HepG2 (cell line): ENCODE data around the gene RAB3D. TPM values are rescaled to one million over a fixed set of nuclear protein-coding genes. Genes with fewer than 3 reads are reported as not detected.
"Not testable (repeated sequence)": the region's sequence is repeated elsewhere in the genome, so short reads cannot be mapped to it uniquely, and the experiment has no call there.

ENCODE experiments used
- ATAC-seq: fragments of 200-7000 bp; cut with Tn5 transposase; 3 replicates; pipeline ENCODE4 v1.9.1; 2020; ENCODE audit warnings: mild to moderate bottlenecking, moderate library complexity
- BruUV-seq: library from RNA; stranded (reverse); fragments of 400-500 nt; replicated peaks from 2 replicates; lab custom pipeline; 2021; lab: Mats Ljungman, UMichigan
- CTCF ChIA-PET: fragments of 300-600 bp; formaldehyde crosslinking; extraction: SDS; loops from one replicate; lab custom pipeline; 2021; ENCODE audit warnings: low total read pairs, inconsistent platforms, low intra/inter-chr PET ratio; lab: Yijun Ruan, JAX
- POLR2A ChIA-PET: fragments of 350-600 bp; sonication (Branson Sonifier 250); formaldehyde crosslinking; loops from one replicate; lab custom pipeline; 2020; ENCODE audit warnings: antibody characterized with exemption, inconsistent platforms; lab: Yijun Ruan, JAX
- DNase-seq: peaks from one replicate; pipeline ENCODE4 v3.0.0-alpha.2; 2015; ENCODE audit warnings: low spot score
- FAIRE-seq: peaks from 3 replicates; lab custom pipeline; 2011; peaks lifted over from hg19 to GRCh38; lab: Jason Lieb, UNC
- H2AFZ ChIP-seq: one replicate; pipeline ENCODE4 v1.6.1; 2011; ENCODE audit warnings: low read length, inconsistent platforms
- H3K27ac ChIP-seq: fragments of 300-600 bp; 3 replicates; pipeline ENCODE4 v1.8.0; 2011; ENCODE audit warnings: mixed run types, mild to moderate bottlenecking, mixed read lengths, low read length, inconsistent platforms; ENCODE audit not compliant: insufficient read depth; ENCODE audit errors: extremely low read length
- H3K27me3 ChIP-seq, 2 experiments: fragments of 200-600 bp in 1 of 2; 2 replicates in 1 of 2; 3 replicates in 1 of 2; pipeline versions ENCODE4 v1.6.0 to v1.8.0; 2011; ENCODE audit warnings: low read length in 2 of 2, mild to moderate bottlenecking in 2 of 2, moderate library complexity in 2 of 2, inconsistent platforms in 1 of 2; ENCODE audit not compliant: insufficient read depth in 2 of 2, control insufficient read depth in 1 of 2
- H3K36me3 ChIP-seq, 2 experiments: fragments of 200-600 bp in 1 of 2; replicated peaks in 1 of 2; 2 replicates in 1 of 2; 3 replicates in 1 of 2; pipeline versions ENCODE4 v1.5.1 to v1.8.0; 2011; ENCODE audit warnings: low read length in 2 of 2, inconsistent platforms in 1 of 2; ENCODE audit not compliant: insufficient read depth in 2 of 2, control insufficient read depth in 1 of 2
- H3K4me1 ChIP-seq: 2 replicates; pipeline ENCODE4 v1.5.1; 2012; ENCODE audit warnings: low read length, inconsistent platforms; ENCODE audit not compliant: insufficient read depth
- H3K4me2 ChIP-seq: 2 replicates; pipeline ENCODE4 v1.6.0; 2011; ENCODE audit warnings: low read depth, low read length, inconsistent platforms
- H3K4me3 ChIP-seq, 3 experiments: fragments of 200-600 bp in 1 of 3; sonication (generic), shearing (Covaris generic) in 1 of 3; replicated peaks in 1 of 3; 2 replicates each; pipeline ENCODE4 v1.5.1; 2011 to 2016; ENCODE audit warnings: low read length in 3 of 3, inconsistent platforms in 2 of 3, low read depth in 2 of 3, mild to moderate bottlenecking in 2 of 3, control low read depth in 1 of 3, mixed read lengths in 1 of 3; ENCODE audit not compliant: insufficient read depth in 1 of 3
- H3K79me2 ChIP-seq: one replicate; pipeline ENCODE4 v1.6.1; 2011; ENCODE audit warnings: low read length, inconsistent platforms; ENCODE audit not compliant: insufficient read depth
- H3K9ac ChIP-seq: 2 replicates; pipeline ENCODE4 v1.6.0; 2011; ENCODE audit warnings: mild to moderate bottlenecking, low read depth, low read length, inconsistent platforms; ENCODE audit not compliant: insufficient read depth
- H3K9me3 ChIP-seq: 2 replicates; pipeline ENCODE4 v1.5.1; 2012; ENCODE audit warnings: mild to moderate bottlenecking, low read length
- H4K20me1 ChIP-seq: 2 replicates; pipeline ENCODE4 v1.6.0; 2011; ENCODE audit warnings: inconsistent platforms, mild to moderate bottlenecking, low read length, moderate library complexity; ENCODE audit not compliant: insufficient read depth
- CBX1 ChIP-seq: IDR thresholded peaks from one replicate; pipeline ENCODE4 v1.6.1; 2016; ENCODE audit warnings: antibody characterized with exemption, low read depth
- DPF2 ChIP-seq: sonication (generic); formaldehyde crosslinking; IDR thresholded peaks from 2 replicates; pipeline ENCODE4 v1.4.0; 2020; ENCODE audit warnings: mild to moderate bottlenecking, low read depth, missing genetic modification reagents, borderline replicate concordance
- FIP1L1 ChIP-seq: fragments of 200-400 bp; formaldehyde crosslinking; IDR thresholded peaks from 2 replicates; pipeline ENCODE4 v1.6.1; 2018; ENCODE audit warnings: low read depth, mild to moderate bottlenecking, low read length, moderate library complexity, borderline replicate concordance; ENCODE audit not compliant: insufficient read depth
- GATAD2A ChIP-seq: IDR thresholded peaks from 2 replicates; pipeline ENCODE4 v1.6.1; 2016
- KMT2A ChIP-seq: sonication (generic); formaldehyde crosslinking; IDR thresholded peaks from 2 replicates; pipeline ENCODE4 v1.4.0; 2020; ENCODE audit warnings: missing genetic modification reagents
- MBD4 ChIP-seq: IDR thresholded peaks from 2 replicates; pipeline ENCODE4 v1.6.1; 2012; ENCODE audit warnings: low read length, inconsistent platforms, borderline replicate concordance
- MIER2 ChIP-seq: IDR thresholded peaks from 2 replicates; pipeline ENCODE4 v1.6.1; 2016; ENCODE audit warnings: missing biosample characterization, missing genetic modification reagents
- ZFP90 ChIP-seq: sonication (generic); formaldehyde crosslinking; IDR thresholded peaks from 2 replicates; pipeline ENCODE4 v1.8.0; 2022; ENCODE audit warnings: missing genetic modification reagents, mild to moderate bottlenecking, inconsistent platforms, borderline replicate concordance
- ZNF121 ChIP-seq: sonication (generic); formaldehyde crosslinking; IDR thresholded peaks from 2 replicates; pipeline ENCODE4 v1.5.0; 2020; ENCODE audit warnings: mild to moderate bottlenecking, missing genetic modification reagents
- ZNF225 ChIP-seq: sonication (generic); formaldehyde crosslinking; IDR thresholded peaks from 2 replicates; pipeline ENCODE4 v1.4.0; 2020; ENCODE audit warnings: mild to moderate bottlenecking, missing genetic modification reagents
- ZNF317 ChIP-seq: sonication (generic); formaldehyde crosslinking; IDR thresholded peaks from 2 replicates; pipeline ENCODE4 v1.5.0; 2020; ENCODE audit warnings: mild to moderate bottlenecking, missing genetic modification reagents
- ZNF564 ChIP-seq: sonication (generic); formaldehyde crosslinking; IDR thresholded peaks from 2 replicates; pipeline ENCODE4 v1.8.1; 2023; ENCODE audit warnings: mild to moderate bottlenecking, missing genetic modification reagents
- ZNF788 ChIP-seq: sonication (generic); formaldehyde crosslinking; IDR thresholded peaks from 2 replicates; pipeline ENCODE4 v1.5.0; 2020; ENCODE audit warnings: mild to moderate bottlenecking, missing genetic modification reagents, borderline replicate concordance
- WGBS: methylation state at CpG from one replicate; pipeline ENCODE4 v1.1.6; 2017; ENCODE audit warnings: low lambda C conversion rate; 5-methylcytosine and 5-hydroxymethylcytosine counted together
- in situ Hi-C: cut with HindIII; loops from 2 replicates; pipeline ENCODE4 v1.10.0; 2017; ENCODE audit warnings: low pct_unique_long_range_greater_than_20kb; ENCODE audit not compliant: extremely low pct_ligation_motif_present
- intact Hi-C: fragments of 100-400 bp; cut with micrococcal nuclease; formaldehyde crosslinking; loops from one replicate; pipeline ENCODE4 v1.10.0; 2022; ENCODE audit not compliant: unreplicated experiment
- polyA plus RNA-seq, 8 experiments: library from polyadenylated mRNA; depleted of rRNA in 3 of 8; stranded (reverse) in 7 of 8; unstranded in 1 of 8; fragments of >200 nt; fragmentation: Illumina TruSeq in 4 of 8; extraction: Trizol in 4 of 8; gene quantifications; 2 replicates each; pipeline versions ENCODE4 v1.2.1 to v1.2.3, GENCODE V29; 2011 to 2016; ENCODE audit warnings: low read depth in 4 of 8, missing spikeins in 1 of 8, mixed read lengths in 1 of 8; ENCODE audit not compliant: insufficient read depth in 1 of 8
- total RNA-seq, 5 experiments: library from RNA; depleted of rRNA; stranded (reverse); fragments of >200 nt; fragmentation: Illumina TruSeq; extraction: Trizol; gene quantifications; 2 replicates each; pipeline ENCODE4 v1.2.3, GENCODE V29; 2016; ENCODE audit warnings: low read depth in 1 of 5

The RAB3D gene
- total and polyA plus RNA-seq, 2 of the 13 experiments (the other 11 are each of a cell fraction or from before 2014, with no cell fraction given): 2.0 to 16.1 TPM

GRCh38 chr19:11354102-11354501, 14.6 kb upstream of the RAB3D start:
- FAIRE-seq, H3K27ac ChIP-seq, H4K20me1 ChIP-seq, CTCF ChIA-PET, H3K4me2 ChIP-seq, in situ Hi-C loops, H3K36me3 ChIP-seq, BruUV-seq, intact Hi-C loops, H3K9me3 ChIP-seq, H3K4me1 ChIP-seq, DNase-seq, H2AFZ ChIP-seq, H3K79me2 ChIP-seq, H3K4me3 ChIP-seq, H3K27me3 ChIP-seq, H3K9ac ChIP-seq, ATAC-seq: not testable (repeated sequence)
- POLR2A ChIA-PET: interaction anchor here (0.6 kb wide), 1 partner anchor 31 kb away, joined by 3 read pairs; no protein-coding TSS in a partner anchor
- 64% methylated on average over 4 of the region's 4 CpGs for WGBS
- TF ChIP-seq ZNF121 (CRISPR knock-in tag): peak; percentile 83; the same call in 1 of the 2 replicates

DNA sequence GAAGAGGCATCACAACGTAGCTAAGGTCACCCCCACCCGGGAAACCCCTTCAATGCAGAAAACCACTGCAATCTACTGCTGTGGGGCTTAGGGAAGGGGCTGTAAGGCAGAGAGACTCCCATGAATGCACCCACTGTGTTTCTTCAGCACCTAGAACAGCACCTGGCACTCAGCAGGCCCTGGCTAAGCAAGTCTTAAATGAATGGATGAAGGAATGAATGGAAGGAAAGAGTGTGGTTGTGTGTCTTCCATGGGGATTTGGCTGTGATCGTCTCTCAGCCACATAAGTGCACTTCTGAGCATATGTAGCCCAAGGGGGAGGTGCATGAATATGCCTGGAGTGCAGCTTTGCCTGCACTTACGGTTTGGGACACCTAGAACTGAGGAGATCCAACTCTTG, 9.7 kb upstream of the RAB3D start:
- H3K4me3 ChIP-seq: no peak overlapping the region
- H3K4me1 ChIP-seq: peaks cover 27% of the 10 kb centered on the region
- H3K27me3 ChIP-seq: no peaks in the 10 kb centered on the region
- H3K4me2 ChIP-seq: no peak overlapping the region
- no peaks in the 10 kb centered on the region for H3K9me3 ChIP-seq
- POLR2A ChIA-PET: no interaction called here
- CTCF ChIA-PET: no interaction called here
- H3K9ac ChIP-seq: no peak overlapping the region
- H3K36me3 ChIP-seq: no peaks in the 10 kb centered on the region
- 39% methylated on average over 4 of the region's 4 CpGs for WGBS
- no TSS peak for BruUV-seq
- no peak overlapping the region for H2AFZ ChIP-seq
- DNase-seq (no peak), ATAC-seq (no peak), FAIRE-seq (no peak)
- H3K79me2 ChIP-seq: no peaks in the 10 kb centered on the region
- intact Hi-C loops (no loop called here), in situ Hi-C loops (no loop called here)
- H4K20me1 ChIP-seq: no peaks in the 10 kb centered on the region
- no peak overlapping the region for H3K27ac ChIP-seq
- TF ChIP-seq GATAD2A (no peak), ZNF317 (CRISPR knock-in tag) (no peak), KMT2A (CRISPR knock-in tag) (no peak), DPF2 (no peak), ZNF788 (CRISPR knock-in tag) (no peak), FIP1L1 (no peak), MBD4 (no peak), MIER2 (CRISPR knock-in tag) (peak; percentile 75), CBX1 (no peak), ZNF564 (no peak), ZNF225 (CRISPR knock-in tag) (no peak), ZFP90 (CRISPR knock-in tag) (peak; percentile 100)
